ENCODE data around the gene SLC17A7. TPM values are rescaled to one million over a fixed set of nuclear protein-coding genes. Genes with fewer than 3 reads are reported as not detected.

Gene SLC17A7
- total RNA-seq, 1 experiment from 2014 or later: 7.0 TPM

DNA sequence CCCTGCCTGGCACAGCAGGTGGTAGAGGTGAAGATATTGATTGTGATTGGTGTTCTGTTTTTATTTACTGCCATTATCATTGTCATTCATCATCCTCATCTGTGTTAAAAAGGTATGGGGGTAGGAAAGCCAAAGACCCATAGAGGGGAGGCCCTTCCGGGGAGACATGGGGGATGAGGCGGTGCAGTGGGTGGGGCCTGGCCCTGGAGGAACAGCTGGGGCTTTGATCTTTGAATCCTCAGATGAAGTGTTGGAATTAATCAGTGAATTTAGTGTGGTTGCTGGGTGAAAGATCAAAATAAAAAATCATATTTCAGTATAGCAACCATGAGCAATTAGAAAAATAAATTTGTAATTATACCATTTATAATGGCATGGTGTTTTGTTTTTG lies 25.5 kb downstream of the SLC17A7 start:
- DNase-seq (ENCODE audit: low spot score): no peak
- in situ Hi-C loops (cut with HindIII; ENCODE audit: low sequenced_read_pairs): no loop called here

DNA sequence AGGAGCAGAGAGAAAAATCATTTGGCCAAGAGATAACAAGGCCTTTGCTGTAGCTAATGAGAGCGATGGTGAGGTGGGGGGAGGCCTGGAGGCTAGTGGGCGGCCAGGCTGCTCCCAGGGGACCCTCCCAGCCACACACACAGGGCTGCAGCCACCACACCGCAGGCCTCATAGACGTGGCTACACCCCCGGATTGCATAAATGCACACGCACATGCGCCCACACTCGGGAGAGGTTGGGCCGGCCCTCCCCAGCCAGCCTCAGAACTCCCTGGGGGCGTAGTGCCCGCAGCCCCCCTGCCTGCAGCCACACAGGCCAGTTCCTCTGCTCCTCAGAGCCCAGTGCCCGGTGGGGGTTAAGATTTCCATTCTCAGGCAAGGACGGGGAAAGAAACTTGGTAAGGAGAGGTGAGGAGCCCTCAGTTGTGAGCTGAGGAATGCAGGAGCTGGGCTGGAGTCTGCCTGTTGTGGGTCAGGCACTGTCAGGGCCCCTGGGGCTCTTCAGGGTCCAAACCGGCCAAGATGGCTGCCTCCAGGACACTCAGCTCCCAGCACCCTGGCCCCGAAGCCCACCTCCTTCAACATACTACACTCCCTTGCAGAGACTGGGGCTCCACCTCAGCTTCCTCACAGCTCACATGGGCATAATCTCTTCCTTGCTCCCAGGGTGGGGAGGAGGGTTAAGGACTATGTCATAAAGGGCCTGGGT lies 26.1 kb downstream of the SLC17A7 start:
- in situ Hi-C loops (cut with HindIII; ENCODE audit: low sequenced_read_pairs): no loop called here

GRCh38 chr19:49414256-49414655 lies 27.1 kb downstream of the SLC17A7 start:
- in situ Hi-C loops (cut with HindIII; ENCODE audit: low sequenced_read_pairs): no loop called here
- no peak for DNase-seq (ENCODE audit: low spot score)

More for the DNA sequence above, 26.1 kb downstream of the SLC17A7 start:
- DNase-seq (ENCODE audit: low spot score): no peak

DNA sequence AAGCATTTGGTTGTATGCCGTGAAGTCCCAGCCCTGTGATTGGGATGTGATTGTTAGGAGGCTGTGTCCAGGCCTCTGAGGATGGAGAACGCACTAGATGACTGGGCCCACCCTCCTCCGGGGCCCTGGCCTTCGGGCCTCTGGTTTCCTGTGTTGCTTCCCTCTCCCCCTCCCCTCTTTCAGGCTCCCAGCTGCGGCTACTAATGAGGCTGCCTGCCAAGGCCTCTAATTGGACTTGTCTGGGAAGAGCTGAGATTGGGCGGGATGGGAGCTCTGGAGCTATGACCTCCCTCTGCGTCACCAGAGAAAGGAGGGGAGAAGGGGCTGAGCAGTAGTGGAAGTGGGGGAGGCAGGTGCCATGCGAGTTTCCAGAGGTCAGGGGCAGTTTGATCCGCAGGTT lies 28.0 kb downstream of the SLC17A7 start:
- in situ Hi-C loops (cut with HindIII; ENCODE audit: low sequenced_read_pairs): no loop called here
- DNase-seq (ENCODE audit: low spot score): no peak

GRCh38 chr19:49411681-49412326 lies 29.5 kb downstream of the SLC17A7 start:
- no peak for DNase-seq (ENCODE audit: low spot score)
- in situ Hi-C loops (cut with HindIII; ENCODE audit: low sequenced_read_pairs): no loop called here

GRCh38 chr19:49409441-49410029 lies 31.8 kb downstream of the SLC17A7 start:
- in situ Hi-C loops (cut with HindIII; ENCODE audit: low sequenced_read_pairs): no loop called here
- no peak for DNase-seq (ENCODE audit: low spot score)

DNA sequence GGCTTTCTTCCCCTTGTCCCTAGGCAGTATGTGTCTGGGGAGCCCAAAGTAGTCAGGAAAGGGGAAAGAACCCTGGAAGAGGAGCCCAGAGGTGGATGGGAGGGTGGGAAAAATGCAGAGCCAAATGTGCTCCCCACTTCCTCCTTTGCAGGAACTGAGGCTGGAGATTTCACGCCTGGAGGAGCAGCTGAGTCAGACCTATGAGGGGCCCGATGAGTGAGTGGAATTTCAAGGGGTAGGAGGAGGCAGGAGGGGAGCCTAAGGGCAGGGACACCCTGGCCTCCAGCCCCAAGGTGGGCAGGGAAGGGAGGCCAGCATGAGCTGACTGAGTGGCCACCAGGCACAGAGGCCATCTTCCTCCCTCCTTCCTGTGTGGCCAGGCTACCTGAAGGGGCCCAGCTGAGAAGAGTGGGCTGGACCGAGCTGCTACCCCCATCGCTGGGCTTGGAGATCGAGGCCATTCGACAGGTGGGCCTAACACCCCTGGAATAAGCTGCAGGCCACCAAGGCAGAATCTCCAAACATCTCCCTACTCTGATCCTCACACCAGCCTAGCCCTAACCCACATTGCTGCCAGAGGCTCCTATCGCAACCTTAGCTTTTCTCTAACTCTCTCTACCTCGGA lies 32.4 kb downstream of the SLC17A7 start:
- in situ Hi-C loops (cut with HindIII; ENCODE audit: low sequenced_read_pairs): no loop called here
- DNase-seq (ENCODE audit: low spot score): no peak

DNA sequence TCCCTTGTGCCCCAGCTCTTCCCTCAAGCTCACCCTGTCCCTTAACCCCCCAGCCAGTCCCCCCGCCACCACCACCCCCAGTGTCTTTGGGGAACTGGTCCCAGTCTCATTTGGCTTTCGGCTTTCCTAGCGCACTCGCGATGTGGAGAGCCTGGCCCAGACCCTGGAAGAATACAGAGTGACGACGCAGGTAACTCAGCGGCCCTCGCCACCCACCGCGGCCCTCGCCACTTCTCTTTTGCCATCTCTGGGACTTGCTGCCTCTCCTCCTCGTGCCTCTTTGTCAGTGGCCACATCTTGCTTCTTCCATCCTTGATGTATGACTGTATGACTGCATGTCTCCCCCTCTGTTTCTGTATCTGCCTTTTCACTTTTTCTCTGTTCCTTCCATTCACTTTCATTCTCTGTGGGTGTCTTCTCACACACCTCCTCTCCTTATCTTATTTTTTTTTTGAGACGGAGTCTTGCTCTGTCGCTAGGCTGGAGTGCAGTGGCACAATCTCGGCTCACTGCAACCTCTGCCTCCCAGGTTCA lies 33.8 kb downstream of the SLC17A7 start:
- in situ Hi-C loops (cut with HindIII; ENCODE audit: low sequenced_read_pairs): no loop called here
- no peak for DNase-seq (ENCODE audit: low spot score)

- in situ Hi-C loops (cut with HindIII; ENCODE audit: low sequenced_read_pairs): no loop called here
- DNase-seq (ENCODE audit: low spot score): no peak
These were observed 34.2 kb downstream of the SLC17A7 start for GRCh38 chr19:49407079-49407478.

DNA sequence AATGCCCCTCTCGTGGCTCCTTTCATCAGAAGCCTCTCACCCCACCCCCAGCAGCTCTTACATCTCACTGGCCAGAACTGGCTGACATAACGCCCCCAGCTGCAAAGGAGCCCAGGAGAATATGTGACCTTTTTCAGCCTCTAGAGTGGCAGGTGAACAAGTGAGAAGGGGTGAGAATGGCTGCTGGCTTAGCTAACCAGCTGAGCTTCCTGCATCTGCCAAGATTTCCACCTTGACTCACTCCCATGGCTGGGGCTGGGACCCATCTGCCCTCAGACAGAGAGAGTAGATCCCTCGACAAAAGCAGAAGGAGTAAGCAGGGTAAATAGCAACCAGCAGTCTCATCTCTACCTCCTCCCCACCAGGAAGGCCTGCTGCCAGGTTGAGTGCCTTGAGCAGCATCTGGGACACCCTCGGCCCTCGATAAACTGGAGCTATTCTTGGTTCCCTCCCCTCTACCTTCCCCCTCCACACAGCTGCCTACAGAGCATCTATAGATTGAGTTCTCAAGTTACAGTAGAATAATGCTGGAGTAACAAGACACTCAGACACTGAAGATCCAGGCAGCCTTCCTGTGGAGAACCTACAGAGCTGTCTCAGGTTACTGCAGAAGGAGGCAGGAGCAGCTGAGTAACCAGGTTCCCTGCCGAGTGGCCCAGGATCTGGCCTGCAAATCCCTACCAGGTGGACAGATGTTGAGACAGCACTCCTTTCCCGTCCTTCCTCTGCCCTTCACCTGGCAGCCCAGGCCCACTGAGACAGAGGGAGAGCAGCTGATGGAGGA lies 37.7 kb downstream of the SLC17A7 start:
- DNase-seq (ENCODE audit: low spot score): peak; percentile 32
- in situ Hi-C loops (cut with HindIII; ENCODE audit: low sequenced_read_pairs): no loop called here

DNA sequence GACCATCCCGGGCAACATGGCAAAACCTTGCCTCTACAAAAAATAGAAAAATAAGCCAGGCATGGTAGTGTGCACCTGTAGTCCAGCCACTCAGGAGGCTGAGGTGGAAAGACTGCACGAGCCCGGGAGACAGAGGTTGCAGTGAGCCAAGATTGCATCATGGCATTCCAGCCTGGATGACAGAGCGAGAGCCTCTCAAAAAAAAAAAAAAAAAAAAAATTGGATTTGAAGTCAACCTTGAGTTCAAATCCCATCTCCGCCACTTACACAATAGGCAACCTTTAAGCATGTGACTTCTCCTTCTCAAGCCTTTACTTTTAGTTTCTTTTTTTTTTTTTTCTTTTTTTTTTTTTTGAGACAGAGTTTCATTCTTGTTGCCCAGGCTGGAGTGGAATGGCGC lies 41.3 kb downstream of the SLC17A7 start:
- in situ Hi-C loops (cut with HindIII; ENCODE audit: low sequenced_read_pairs): no loop called here
- no peak for DNase-seq (ENCODE audit: low spot score)

GRCh38 chr19:49398931-49399330 lies 42.4 kb downstream of the SLC17A7 start:
- DNase-seq (ENCODE audit: low spot score): peak; percentile 68
- in situ Hi-C loops (cut with HindIII; ENCODE audit: low sequenced_read_pairs): no loop called here

GRCh38 chr19:49398001-49398615 lies 43.2 kb downstream of the SLC17A7 start:
- in situ Hi-C loops (cut with HindIII; ENCODE audit: low sequenced_read_pairs): no loop called here

GRCh38 chr19:49396738-49397505 lies 44.4 kb downstream of the SLC17A7 start:
- in situ Hi-C loops (cut with HindIII; ENCODE audit: low sequenced_read_pairs): no loop called here
- DNase-seq (ENCODE audit: low spot score): no peak

More at GRCh38 chr19:49398001-49398615, 43.2 kb downstream of the SLC17A7 start:
- DNase-seq (ENCODE audit: low spot score): peak; percentile 23

- in situ Hi-C loops (cut with HindIII; ENCODE audit: low sequenced_read_pairs): no loop called here
- DNase-seq (ENCODE audit: low spot score): peak; percentile 87
These were observed 45.5 kb downstream of the SLC17A7 start for GRCh38 chr19:49395581-49396407.

GRCh38 chr19:49393881-49394280 lies 47.4 kb downstream of the SLC17A7 start:
- in situ Hi-C loops (cut with HindIII; ENCODE audit: low sequenced_read_pairs): no loop called here
- peak; percentile 16 for DNase-seq (ENCODE audit: low spot score)

Measured in G401 (cell line).